Stimulated activated effector memory CD8-positive, alpha-beta T cell treated with anti-CD3 and anti-CD28 coated beads, Interleukin-12 subunit alpha, Interleukin-12 subunit beta, amount 100 ng/mL, for 72 hours (primary cell): ENCODE measurements around the gene MARK4.

Source experiments
- ATAC-seq: fragments of 150-1000 bp; cut with Tn5 transposase; 2 replicates; pipeline ENCODE4 v1.10.0; 2021
- DNase-seq, 2 donors: peaks; one replicate each; pipeline ENCODE4 v3.0.0; 2021 to 2022; ENCODE audit warnings: low spot score in 2 of 2
- H3K27ac Mint-ChIP-seq: one replicate; pipeline ENCODE4 v1.8.0; 2022; ENCODE audit warnings: mild to moderate bottlenecking, mixed read lengths
- H3K36me3 Mint-ChIP-seq: one replicate; pipeline ENCODE4 v1.8.0; 2022; ENCODE audit warnings: mild to moderate bottlenecking, mixed read lengths
- H3K4me1 Mint-ChIP-seq: one replicate; pipeline ENCODE4 v1.8.0; 2022; ENCODE audit warnings: mixed read lengths
- H3K4me3 Mint-ChIP-seq: one replicate; pipeline ENCODE4 v1.8.0; 2022; ENCODE audit warnings: mild to moderate bottlenecking, mixed read lengths
- H3K9me3 Mint-ChIP-seq: one replicate; pipeline ENCODE4 v1.8.0; 2022; ENCODE audit warnings: mixed read lengths

Gene MARK4

DNA sequence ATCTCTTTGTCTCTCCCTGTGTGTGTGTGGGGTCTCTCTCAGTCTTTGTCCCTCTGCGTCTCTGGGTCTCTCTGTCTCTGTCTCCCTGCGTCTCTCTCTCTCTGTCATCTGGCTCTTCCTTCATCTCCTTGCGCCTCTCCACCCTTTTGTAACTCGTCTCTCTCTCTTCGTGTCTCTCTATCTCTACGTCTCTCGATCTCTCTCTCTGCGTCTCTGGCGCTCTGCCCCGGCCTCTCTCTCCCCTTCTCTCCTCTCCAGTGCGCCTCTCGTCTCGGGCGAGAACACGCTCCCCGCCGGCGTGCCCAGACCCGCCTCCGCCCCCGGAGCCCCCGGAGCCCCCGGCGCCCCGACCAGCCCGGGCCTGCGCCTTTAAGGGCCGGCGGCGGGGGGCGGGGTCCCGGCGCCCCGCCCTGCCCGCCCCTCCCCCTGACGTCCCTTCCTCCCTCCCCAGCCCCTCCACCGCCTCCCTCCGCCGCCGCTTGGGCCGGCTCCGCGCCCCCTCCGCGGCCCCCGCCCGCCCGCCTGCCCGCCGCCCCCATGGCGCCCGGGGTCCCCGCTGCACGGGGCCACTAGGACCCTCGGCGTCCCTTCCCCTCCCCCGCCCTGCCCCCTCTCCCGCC, at the start of gene MARK4:
MARK4 (plus strand) TSS at position 440 of the 620 bp plus-strand sequence. CDS start 318 bp downstream, outside the sequence.
- Mint-ChIP-seq H3K36me3 (peaks cover 18% of the 10 kb centered on the region), H3K27ac (peak within 1 kb of the TSS; percentile 94)

DNA sequence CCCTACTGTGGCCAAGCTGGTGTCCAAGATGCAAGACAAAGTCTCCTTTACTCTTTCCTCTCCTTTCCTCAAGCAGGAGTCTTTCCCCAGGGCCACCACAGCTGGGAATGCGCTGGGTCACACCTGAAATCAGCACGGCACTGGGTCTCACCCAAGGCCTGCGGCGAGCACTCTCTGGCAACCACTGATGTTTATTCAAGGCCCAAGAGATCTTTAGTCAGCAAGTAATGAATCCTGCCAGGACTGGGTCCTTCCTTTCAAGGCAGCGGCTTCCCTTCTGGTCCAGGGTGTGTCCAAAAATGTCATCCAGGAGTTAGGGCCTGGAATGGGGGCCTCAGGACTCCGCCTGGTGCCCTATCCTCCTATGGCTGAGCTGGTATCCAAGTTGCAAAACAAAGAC, 48.4 kb upstream of the MARK4 start:
- H3K27ac Mint-ChIP-seq: peak overlapping the region; percentile 61
- no peak for ATAC-seq
- H3K4me3 Mint-ChIP-seq: no peak overlapping the region
- no peaks in the 10 kb centered on the region for H3K4me1 Mint-ChIP-seq
- no peaks in the 10 kb centered on the region for H3K9me3 Mint-ChIP-seq
- H3K36me3 Mint-ChIP-seq: no peaks in the 10 kb centered on the region
- DNase-seq: no peak

More for the DNA sequence above, at the start of gene MARK4:
- H3K4me1 Mint-ChIP-seq: peaks cover 52% of the 10 kb centered on the region
- H3K4me3 Mint-ChIP-seq: peak within 1 kb of the TSS; percentile 75
- DNase-seq (peak; percentile 48 to 86), ATAC-seq (peak; percentile 76)
- no peaks in the 10 kb centered on the region for H3K9me3 Mint-ChIP-seq

DNA sequence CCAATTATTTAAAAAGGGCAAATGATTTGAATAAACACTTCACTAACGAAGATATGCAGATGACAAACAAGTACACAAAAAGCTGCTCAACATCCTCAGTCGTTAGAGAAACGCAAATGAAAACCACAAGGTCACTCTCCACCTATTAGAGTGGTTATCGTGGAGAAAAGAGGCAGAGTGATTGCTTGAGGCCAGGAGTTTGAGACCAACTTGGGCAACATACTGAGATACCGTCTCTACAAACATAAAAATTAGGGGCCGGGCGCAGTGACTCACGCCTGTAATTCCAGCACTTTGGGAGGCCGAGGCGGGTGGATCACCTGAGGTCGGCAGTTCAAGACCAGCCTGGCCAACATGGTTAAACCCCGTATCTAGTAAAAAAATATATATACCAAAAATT, 45.3 kb upstream of the MARK4 start:
- Mint-ChIP-seq H3K9me3 (no peaks in the 10 kb centered on the region), H3K4me3 (no peak overlapping the region), H3K27ac (no peak overlapping the region), H3K4me1 (no peaks in the 10 kb centered on the region), H3K36me3 (no peaks in the 10 kb centered on the region)
- DNase-seq: no peak
- no peak for ATAC-seq

DNA sequence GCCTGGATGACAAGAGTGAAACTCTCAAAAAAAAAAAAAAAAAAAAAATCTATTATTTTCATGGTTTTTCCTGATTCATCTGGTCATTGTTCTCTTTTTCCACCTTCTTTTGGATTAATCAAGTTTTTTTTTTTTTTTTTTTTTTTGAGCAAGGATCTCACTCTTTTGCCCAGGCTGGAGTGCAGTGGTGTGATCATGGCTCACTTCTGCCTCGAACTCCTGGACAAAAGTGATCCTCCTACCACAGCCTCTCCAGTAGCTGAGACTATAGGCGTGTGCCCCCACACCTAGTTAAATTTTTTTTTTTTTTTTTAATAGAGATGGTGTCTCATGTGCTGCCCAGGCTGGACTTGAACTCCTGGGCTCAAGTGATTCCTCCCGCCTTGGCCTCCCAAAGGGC, 44.7 kb upstream of the MARK4 start:
- Mint-ChIP-seq H3K9me3 (no peaks in the 10 kb centered on the region), H3K4me3 (no peak overlapping the region), H3K27ac (no peak overlapping the region), H3K4me1 (no peaks in the 10 kb centered on the region), H3K36me3 (no peaks in the 10 kb centered on the region)
- DNase-seq (no peak), ATAC-seq (no peak)

DNA sequence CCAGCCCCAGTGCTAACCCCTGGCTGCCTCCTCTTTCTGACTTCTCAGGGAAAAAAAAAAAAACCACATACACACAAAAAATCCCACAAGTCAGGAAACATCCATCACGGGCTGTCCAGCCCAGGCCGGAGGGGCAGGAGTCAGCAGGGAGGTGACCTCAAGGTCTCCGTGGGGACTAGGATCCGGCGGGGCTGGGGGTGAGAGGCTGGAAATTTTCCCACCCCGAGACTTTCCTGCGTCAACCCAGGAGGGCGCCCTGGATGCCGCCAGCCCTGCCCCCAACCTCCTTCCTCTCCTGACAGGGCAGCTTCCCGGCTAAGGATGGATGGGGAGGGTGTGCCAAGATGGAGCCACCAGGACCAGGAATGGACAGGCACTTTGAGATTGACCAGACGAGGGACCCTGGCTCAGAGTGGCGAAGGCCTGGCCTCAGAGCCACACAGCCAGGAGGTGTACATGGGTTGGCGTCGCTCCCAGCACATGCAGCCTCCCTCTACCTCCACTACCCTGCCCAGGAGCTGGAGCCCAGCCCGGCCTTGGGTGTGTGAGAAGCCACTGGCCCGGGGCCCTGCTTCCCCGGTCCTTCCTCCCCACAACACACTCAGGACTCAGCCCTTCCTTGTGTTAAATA, 39.2 kb upstream of the MARK4 start:
- ATAC-seq (peak; percentile 40), DNase-seq (no peak)
- Mint-ChIP-seq H3K4me1 (peaks cover 7% of the 10 kb centered on the region), H3K9me3 (no peaks in the 10 kb centered on the region), H3K4me3 (no peak overlapping the region), H3K36me3 (no peaks in the 10 kb centered on the region), H3K27ac (no peak overlapping the region)

DNA sequence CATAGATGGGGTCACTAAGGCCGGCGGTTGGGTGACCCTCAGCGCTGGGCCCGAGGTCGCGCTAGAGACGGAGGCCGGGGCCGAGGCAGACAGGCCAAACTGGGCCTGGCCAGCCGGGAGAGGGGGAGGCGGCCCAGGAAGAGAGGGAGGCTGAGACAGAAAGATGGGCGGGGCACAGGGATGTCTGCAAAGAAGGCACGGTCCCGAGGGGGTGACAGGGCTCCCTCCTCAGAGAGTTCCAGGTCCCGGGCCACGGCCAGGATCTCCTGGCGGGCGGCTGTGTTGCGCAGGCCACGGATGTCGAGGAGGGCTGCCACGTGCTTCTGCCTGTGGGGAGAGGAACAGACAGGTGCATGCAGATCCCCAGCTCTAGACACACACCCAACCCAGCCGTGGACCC, 38.0 kb upstream of the MARK4 start:
- no peaks in the 10 kb centered on the region for H3K9me3 Mint-ChIP-seq
- no peak for ATAC-seq
- no peak for DNase-seq
- H3K4me1 Mint-ChIP-seq: peaks cover 7% of the 10 kb centered on the region
- no peak overlapping the region for H3K4me3 Mint-ChIP-seq
- no peak overlapping the region for H3K27ac Mint-ChIP-seq
- H3K36me3 Mint-ChIP-seq: no peaks in the 10 kb centered on the region

DNA sequence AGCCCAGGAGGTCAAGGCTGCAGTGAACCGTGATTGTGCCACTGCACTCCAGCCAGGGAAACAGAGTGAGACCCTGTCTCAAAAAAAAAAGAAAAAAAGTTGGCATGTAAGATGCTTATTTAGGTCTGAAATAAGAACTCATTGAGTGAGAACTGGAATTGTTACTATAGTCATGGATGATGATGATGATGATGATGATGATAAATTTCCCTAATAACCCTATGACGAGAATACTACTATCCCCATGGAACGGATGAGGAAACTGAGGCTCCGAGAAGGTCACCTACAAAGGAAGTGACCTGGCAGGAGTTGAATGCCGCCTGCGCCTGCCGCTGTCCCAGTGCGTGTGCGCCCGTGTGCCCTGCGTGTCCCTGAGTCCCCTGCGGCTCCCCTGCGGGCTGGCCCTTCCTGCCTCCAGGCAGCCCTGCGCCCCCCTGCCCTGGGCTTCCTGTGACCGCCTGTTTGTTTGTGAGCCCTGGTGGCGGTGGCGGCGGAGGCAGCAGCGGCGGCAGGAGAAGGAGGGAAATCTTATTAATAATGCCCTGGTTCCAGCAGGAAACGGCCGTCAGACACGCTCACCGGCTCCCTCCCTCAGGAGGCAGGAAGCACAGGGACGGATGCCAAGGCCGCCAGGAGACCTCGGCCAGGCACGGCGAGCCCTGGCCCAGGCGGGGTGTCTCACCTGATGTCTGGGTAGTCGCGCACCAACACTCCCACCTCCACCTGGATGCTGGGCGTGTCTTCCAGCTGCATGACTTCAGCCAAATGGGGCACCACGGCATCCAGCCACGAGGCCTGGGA, 35.5 kb upstream of the MARK4 start:
- Mint-ChIP-seq H3K9me3 (no peaks in the 10 kb centered on the region), H3K4me3 (no peak overlapping the region)

DNA sequence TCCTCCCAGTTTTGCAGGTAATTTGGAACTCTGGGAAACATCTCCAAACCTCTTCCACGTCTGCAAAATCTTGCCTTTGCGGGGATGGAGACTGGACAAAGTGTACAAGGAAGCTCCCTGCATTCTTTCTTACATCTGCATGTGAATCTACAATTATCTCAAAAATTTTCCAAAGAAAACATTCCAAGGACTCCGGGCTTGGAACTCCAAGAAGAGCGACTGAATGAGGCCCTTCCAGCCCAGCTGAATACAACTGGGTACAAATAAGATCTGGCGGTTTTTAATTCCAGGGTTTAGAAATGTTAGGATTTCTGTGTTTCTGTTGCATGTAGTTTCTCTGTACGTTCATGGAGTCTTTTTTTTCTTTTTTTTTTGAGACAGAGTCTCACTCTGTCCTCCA, 34.4 kb upstream of the MARK4 start:
- Mint-ChIP-seq H3K36me3 (no peaks in the 10 kb centered on the region), H3K4me3 (no peak overlapping the region), H3K27ac (no peak overlapping the region), H3K9me3 (no peaks in the 10 kb centered on the region), H3K4me1 (peaks cover 7% of the 10 kb centered on the region)
- ATAC-seq (no peak), DNase-seq (no peak)

More for the DNA sequence above, 35.5 kb upstream of the MARK4 start:
- ATAC-seq: no peak
- no peaks in the 10 kb centered on the region for H3K36me3 Mint-ChIP-seq
- no peak for DNase-seq
- H3K4me1 Mint-ChIP-seq: peaks cover 7% of the 10 kb centered on the region
- H3K27ac Mint-ChIP-seq: no peak overlapping the region

DNA sequence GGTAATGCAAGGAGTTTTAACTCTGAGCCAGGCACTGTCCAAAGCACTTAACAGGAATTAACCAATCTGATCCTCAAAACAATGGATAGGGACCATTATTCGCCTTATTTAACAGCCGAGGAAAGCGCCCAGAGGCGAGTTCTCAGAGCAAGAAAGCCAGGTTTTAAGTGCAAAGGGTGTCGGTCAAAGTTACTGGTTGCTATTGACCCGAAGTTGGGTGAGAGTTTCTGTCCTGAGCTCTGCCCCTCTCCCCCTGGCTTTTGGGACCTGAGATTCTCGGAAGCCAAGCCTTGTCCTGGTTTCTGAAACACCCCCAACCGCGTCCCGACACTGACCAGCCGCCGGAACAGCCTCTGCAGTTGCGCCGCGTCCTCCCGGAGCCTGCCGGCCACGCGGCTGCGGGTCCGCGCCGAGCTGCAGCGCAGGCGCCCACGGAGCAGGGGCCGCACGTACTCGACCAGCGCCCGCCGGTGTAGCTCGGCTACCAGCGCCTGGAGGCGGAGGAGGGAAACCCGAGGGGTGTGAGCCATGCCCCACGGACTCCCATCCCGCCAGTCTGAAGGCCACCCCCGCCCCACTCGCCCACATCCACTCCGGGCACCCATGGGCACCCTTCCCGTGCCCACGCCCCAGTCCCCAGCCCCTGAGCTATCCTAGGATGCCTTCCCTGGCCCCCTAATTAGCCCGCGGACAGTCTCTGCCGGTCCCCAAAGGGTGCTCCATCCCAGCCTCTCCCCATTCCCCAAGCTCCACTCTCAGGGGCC, 33.7 kb upstream of the MARK4 start:
- Mint-ChIP-seq H3K9me3 (no peaks in the 10 kb centered on the region), H3K4me3 (no peak overlapping the region), H3K4me1 (peaks cover 7% of the 10 kb centered on the region), H3K27ac (no peak overlapping the region), H3K36me3 (no peaks in the 10 kb centered on the region)
- ATAC-seq (no peak), DNase-seq (no peak)

DNA sequence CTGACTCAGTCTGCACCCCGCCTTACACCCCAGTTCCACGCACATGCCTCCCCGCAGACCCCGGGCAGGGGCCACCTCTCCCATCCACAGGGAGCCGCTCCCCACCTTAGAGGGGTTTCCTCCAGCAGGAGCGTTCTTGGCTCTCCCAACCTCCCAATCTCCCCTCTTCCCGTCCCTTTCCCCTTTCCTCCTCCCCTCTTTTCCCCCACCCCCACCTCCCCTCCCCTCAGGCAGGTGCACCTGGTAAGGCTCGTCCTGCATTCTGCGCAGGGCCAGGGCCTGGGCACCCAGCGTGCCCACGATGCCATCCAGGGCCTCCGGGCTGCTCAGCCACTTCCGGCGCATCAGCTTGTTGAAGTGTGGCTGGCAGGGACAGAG, 33.1 kb upstream of the MARK4 start:
- DNase-seq: no peak
- Mint-ChIP-seq H3K4me1 (peaks cover 7% of the 10 kb centered on the region), H3K36me3 (no peaks in the 10 kb centered on the region), H3K4me3 (no peak overlapping the region), H3K27ac (no peak overlapping the region), H3K9me3 (no peaks in the 10 kb centered on the region)
- ATAC-seq: no peak

DNA sequence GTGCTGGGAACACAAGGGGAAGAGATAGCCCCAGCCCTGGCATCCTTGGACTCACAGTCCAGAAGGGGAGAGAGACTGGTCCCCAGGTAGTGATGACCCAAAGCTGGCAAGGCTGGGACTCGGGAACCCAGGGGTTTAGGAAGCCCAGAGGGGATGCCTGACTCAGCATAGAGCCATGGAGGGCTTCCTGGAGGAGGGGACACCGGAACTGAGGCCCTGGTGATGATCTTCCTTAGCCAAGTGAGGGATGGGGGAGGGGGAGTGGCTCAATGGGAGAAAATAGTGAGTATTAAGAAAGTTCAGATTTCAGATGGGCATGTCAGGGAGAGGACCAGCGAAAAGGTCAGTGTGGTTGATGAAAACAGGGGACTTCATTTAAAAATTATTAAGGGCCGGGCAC, 32.6 kb upstream of the MARK4 start:
- H3K36me3 Mint-ChIP-seq: no peaks in the 10 kb centered on the region
- peaks cover 7% of the 10 kb centered on the region for H3K4me1 Mint-ChIP-seq
- DNase-seq: no peak
- no peak overlapping the region for H3K27ac Mint-ChIP-seq
- ATAC-seq: no peak
- no peaks in the 10 kb centered on the region for H3K9me3 Mint-ChIP-seq
- no peak overlapping the region for H3K4me3 Mint-ChIP-seq

DNA sequence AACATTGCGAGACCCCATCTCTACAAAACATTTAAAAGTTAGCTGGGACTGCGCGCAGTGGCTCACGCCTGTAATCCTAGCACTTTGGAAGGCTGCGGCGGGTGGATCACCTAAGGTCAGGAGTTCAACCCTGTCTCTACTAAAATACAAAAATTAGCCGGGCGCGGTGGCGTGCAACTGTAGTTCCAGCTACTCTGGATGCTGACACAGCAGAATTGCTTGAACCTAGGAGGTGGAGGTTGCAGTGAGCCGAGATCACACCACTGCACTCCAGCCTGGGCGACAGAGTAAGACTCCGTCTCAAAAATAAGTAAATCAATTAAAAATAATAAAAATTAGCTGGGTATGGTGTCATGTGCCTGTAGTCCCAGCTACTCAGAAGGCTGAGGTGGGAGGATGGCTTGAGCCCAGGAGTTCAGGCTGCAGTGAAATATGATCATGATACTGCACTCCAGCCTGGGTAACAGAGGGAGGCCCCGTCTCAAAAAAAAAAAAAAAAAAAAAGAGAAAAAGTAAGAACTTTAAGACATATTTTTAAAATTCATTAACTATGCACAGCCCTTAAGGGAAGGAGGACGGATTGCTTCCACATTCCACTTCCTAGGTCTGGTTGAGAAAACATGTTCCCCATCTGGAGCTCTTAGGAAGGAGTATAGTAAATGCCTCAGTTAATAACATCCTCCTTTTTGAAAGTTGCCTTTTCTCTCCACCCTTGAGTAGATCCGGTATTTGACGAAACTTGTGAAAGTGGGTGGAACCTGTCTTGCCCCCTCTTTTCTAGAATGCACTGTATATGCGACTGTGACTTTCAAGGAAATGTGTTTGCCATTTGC, 31.9 kb upstream of the MARK4 start:
- no peak for DNase-seq
- no peak overlapping the region for H3K27ac Mint-ChIP-seq
- peaks cover 7% of the 10 kb centered on the region for H3K4me1 Mint-ChIP-seq
- ATAC-seq: no peak
- H3K9me3 Mint-ChIP-seq: no peaks in the 10 kb centered on the region
- H3K36me3 Mint-ChIP-seq: no peaks in the 10 kb centered on the region
- H3K4me3 Mint-ChIP-seq: no peak overlapping the region

DNA sequence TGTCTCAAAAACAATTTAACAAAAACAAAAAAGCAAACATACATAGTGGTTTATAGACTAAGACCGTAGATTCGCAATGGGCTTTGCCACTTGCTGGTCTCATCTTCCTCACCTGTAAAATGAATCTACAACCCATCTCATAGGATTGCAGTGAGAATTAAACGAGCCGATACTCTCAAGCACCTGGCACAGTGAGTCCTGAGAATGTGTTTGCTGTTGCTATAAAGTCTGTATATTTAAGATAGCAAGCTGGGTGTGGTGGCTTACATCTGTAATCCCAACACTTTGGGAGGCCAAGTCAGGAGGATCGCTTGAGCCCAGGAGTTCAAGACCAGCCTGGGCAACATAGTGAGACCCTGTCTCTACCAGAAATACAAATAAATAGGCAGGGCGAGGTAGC, 28.3 kb upstream of the MARK4 start:
- no peak overlapping the region for H3K27ac Mint-ChIP-seq

DNA sequence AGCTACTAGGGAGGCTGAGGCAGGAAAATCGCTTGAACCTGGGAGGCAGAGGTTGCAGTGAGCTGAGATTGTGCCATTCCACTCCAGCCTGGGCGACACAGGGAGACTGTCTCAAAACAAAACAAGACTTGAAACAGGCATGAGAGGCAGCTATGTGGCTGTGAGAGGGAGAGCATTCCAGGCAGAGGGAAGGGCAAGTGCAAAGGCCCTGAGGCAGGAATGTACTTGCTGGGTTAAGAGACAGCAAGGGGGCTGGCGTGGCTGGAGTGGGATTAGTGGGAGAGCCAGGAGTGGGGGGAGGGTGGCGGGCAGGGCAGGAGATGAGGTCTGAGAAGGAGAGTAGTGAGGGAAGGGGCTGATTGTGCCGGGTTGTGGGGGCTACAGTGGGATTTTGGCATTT, 27.2 kb upstream of the MARK4 start:
- DNase-seq: no peak
- no peak overlapping the region for H3K27ac Mint-ChIP-seq
- no peaks in the 10 kb centered on the region for H3K9me3 Mint-ChIP-seq
- no peak for ATAC-seq
- no peak overlapping the region for H3K4me3 Mint-ChIP-seq
- no peaks in the 10 kb centered on the region for H3K4me1 Mint-ChIP-seq
- no peaks in the 10 kb centered on the region for H3K36me3 Mint-ChIP-seq

More for the DNA sequence above, 28.3 kb upstream of the MARK4 start:
- DNase-seq: no peak
- H3K4me3 Mint-ChIP-seq: no peak overlapping the region
- ATAC-seq: no peak
- H3K9me3 Mint-ChIP-seq: no peaks in the 10 kb centered on the region
- H3K4me1 Mint-ChIP-seq: no peaks in the 10 kb centered on the region
- no peaks in the 10 kb centered on the region for H3K36me3 Mint-ChIP-seq

DNA sequence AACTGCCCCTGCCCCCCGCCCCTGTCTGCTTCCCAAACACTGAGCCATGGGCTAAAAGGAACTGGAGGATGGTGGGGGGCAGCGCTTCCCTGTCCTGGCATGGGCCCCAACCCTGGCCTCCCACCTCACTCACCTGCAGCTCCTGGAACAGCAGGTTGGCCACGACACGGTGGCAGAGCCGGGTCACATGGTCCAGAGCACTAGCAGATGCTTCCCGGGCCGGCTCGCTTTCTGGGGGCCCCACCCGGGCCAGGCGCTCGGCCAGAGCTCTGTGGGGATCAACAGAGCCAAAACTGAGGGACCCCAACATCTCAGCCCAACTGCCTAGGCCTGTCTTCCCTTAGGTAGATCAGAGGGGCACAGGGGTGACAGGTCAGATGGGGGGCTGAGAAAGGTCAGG, 26.4 kb upstream of the MARK4 start:
- Mint-ChIP-seq H3K4me1 (no peaks in the 10 kb centered on the region), H3K36me3 (no peaks in the 10 kb centered on the region)
- no peak for ATAC-seq

More for the DNA sequence above, 26.4 kb upstream of the MARK4 start:
- DNase-seq: no peak
- Mint-ChIP-seq H3K27ac (no peak overlapping the region), H3K4me3 (no peak overlapping the region), H3K9me3 (no peaks in the 10 kb centered on the region)
